GM10847 (cell line): Measurements from ENCODE around the gene ENTPD8.

Experiments
- POLR2A ChIP-seq: IDR thresholded peaks from 2 replicates; pipeline ENCODE4 v1.6.1; 2011; ENCODE audit not compliant: insufficient read length; ENCODE audit errors: extremely low read depth

The ENTPD8 gene

GRCh38 chr9:137478962-137479861 is 38.1 kb upstream of the ENTPD8 start:
- no peak for TF ChIP-seq POLR2A

GRCh38 chr9:137478613-137478961 is 37.4 kb upstream of the ENTPD8 start:
- no peak for TF ChIP-seq POLR2A

GRCh38 chr9:137477778-137478612 is 36.8 kb upstream of the ENTPD8 start:
- TF ChIP-seq POLR2A: no peak

- TF ChIP-seq POLR2A: no peak
These were observed 35.7 kb upstream of the ENTPD8 start for GRCh38 chr9:137476856-137477255.

GRCh38 chr9:137475666-137476065 is 34.5 kb upstream of the ENTPD8 start:
- TF ChIP-seq POLR2A: no peak

- no peak for TF ChIP-seq POLR2A
These were observed 33.1 kb upstream of the ENTPD8 start for GRCh38 chr9:137474271-137474670.

- no peak for TF ChIP-seq POLR2A
These were observed 29.6 kb upstream of the ENTPD8 start for GRCh38 chr9:137470785-137471184.

- no peak for TF ChIP-seq POLR2A
These were observed 26.7 kb upstream of the ENTPD8 start for GRCh38 chr9:137467896-137468295.

GRCh38 chr9:137467161-137467581 is 26.0 kb upstream of the ENTPD8 start:
- TF ChIP-seq POLR2A: no peak

GRCh38 chr9:137465720-137466388 is 24.7 kb upstream of the ENTPD8 start:
- no peak for TF ChIP-seq POLR2A

- no peak for TF ChIP-seq POLR2A
These were observed 24.0 kb upstream of the ENTPD8 start for GRCh38 chr9:137465000-137465719.

- no peak for TF ChIP-seq POLR2A
These were observed 23.3 kb upstream of the ENTPD8 start for GRCh38 chr9:137464291-137464999.

- TF ChIP-seq POLR2A: no peak
These were observed 22.8 kb upstream of the ENTPD8 start for GRCh38 chr9:137463931-137464290.
